ENCODE measurements around the gene PTPDC1. TPM values are rescaled to one million over a fixed set of nuclear protein-coding genes. Genes with fewer than 3 reads are reported as not detected.

The PTPDC1 gene
- total and polyA plus RNA-seq, 8 donors, result 2.4 to 5.6 (median 4.2) TPM

- TF ChIP-seq CTCF (IDR thresholded peaks at IDR 0.05), result no peak
- Histone ChIP-seq H3K9me3 (no peaks in the 10 kb centered on the region), H3K4me3 (no peak overlapping the region), H3K27me3 (no peaks in the 10 kb centered on the region), H3K27ac (no peak overlapping the region), H3K36me3 (no peaks in the 10 kb centered on the region), H3K4me1 (peaks cover 11 to 27% (median 19%) of the 10 kb centered on the region in 3 donors)
- no peak for ATAC-seq
- WGBS, 2 donors, result 92 to 99% methylated on average over 2 of the region's 2 CpGs
- no peak for DNase-seq
- intact Hi-C loops (cut with DNase I), result no loop called here
- no peak for FAIRE-seq
Measured at GRCh38 chr9:94054716-94055115, 29.5 kb upstream of the PTPDC1 start.

- intact Hi-C loops (cut with DNase I), result no loop called here
- ATAC-seq (peak; percentile 86 to 92 (median 88)), FAIRE-seq (peak; percentile 29), DNase-seq (peak in 2 of 6 donors; percentile 25 to 52)
- H3K27ac ChIP-seq, result peak overlapping the region; percentile 11 to 62 (median 48)
- no peaks in the 10 kb centered on the region for H3K27me3 ChIP-seq
- H3K36me3 ChIP-seq, result no peaks in the 10 kb centered on the region
- H3K4me3 ChIP-seq, result no peak overlapping the region
- H3K4me1 ChIP-seq, result peaks cover 11 to 27% (median 19%) of the 10 kb centered on the region in 3 donors
- 6 to 17% methylated on average over 3 of the region's 3 CpGs for WGBS, 2 donors
- no peak for TF ChIP-seq CTCF (IDR thresholded peaks at IDR 0.05)
- H3K9me3 ChIP-seq, result no peaks in the 10 kb centered on the region
Measured at GRCh38 chr9:94056442-94056974, 27.8 kb upstream of the PTPDC1 start.

- peak in 3 of 6 donors; percentile 34 to 36 (median 35) for DNase-seq
Measured at GRCh38 chr9:94057918-94058317, 26.3 kb upstream of the PTPDC1 start.

GRCh38 chr9:94061864-94062263 lies 22.4 kb upstream of the PTPDC1 start:
- Histone ChIP-seq H3K27me3 (no peaks in the 10 kb centered on the region), H3K36me3 (no peaks in the 10 kb centered on the region), H3K9me3 (no peaks in the 10 kb centered on the region), H3K4me1 (peaks cover 11 to 16% (median 13%) of the 10 kb centered on the region in 3 donors), H3K27ac (no peak overlapping the region), H3K4me3 (no peak overlapping the region)
- no peak for TF ChIP-seq CTCF (IDR thresholded peaks at IDR 0.05)
- DNase-seq, result no peak
- ATAC-seq, result no peak
- 99 to 100% methylated on average over 3 of the region's 3 CpGs for WGBS, 2 donors
- intact Hi-C loops (cut with DNase I), result no loop called here
- no peak for FAIRE-seq

More at GRCh38 chr9:94057918-94058317, 26.3 kb upstream of the PTPDC1 start:
- peak overlapping the region in 1 of 4 donors; percentile 10 for H3K27ac ChIP-seq
- H3K4me1 ChIP-seq, result peaks cover 11 to 27% (median 19%) of the 10 kb centered on the region in 3 donors
- 38 to 50% methylated on average over 1 of the region's 1 CpG for WGBS, 2 donors
- no peaks in the 10 kb centered on the region for H3K9me3 ChIP-seq
- intact Hi-C loops (cut with DNase I), result no loop called here
- TF ChIP-seq CTCF (IDR thresholded peaks at IDR 0.05), result no peak
- peak; percentile 32 to 83 (median 73) for ATAC-seq
- H3K36me3 ChIP-seq, result no peaks in the 10 kb centered on the region
- no peaks in the 10 kb centered on the region for H3K27me3 ChIP-seq
- no peak overlapping the region for H3K4me3 ChIP-seq
- no peak for FAIRE-seq

GRCh38 chr9:94065535-94065961 lies 18.7 kb upstream of the PTPDC1 start:
- TF ChIP-seq CTCF (IDR thresholded peaks at IDR 0.05), result peak; percentile 46 to 82 (median 76)
- no peak overlapping the region for H3K27ac ChIP-seq
- no peaks in the 10 kb centered on the region for H3K9me3 ChIP-seq
- FAIRE-seq (peak; percentile 56), DNase-seq (peak; percentile 41 to 79 (median 65)), ATAC-seq (peak; percentile 74 to 94 (median 90))
- H3K4me1 ChIP-seq, result peaks cover 0 to 7% (median 0%) of the 10 kb centered on the region in 3 donors
- no peaks in the 10 kb centered on the region for H3K36me3 ChIP-seq
- intact Hi-C loops (cut with DNase I), result loop anchor here in 1 of 3 donors (5.0 kb wide), 1 partner anchor 147 kb away; no protein-coding TSS in a partner anchor
- 0% methylated on average over 2 of the region's 2 CpGs for WGBS, 2 donors
- H3K27me3 ChIP-seq, result no peaks in the 10 kb centered on the region
- H3K4me3 ChIP-seq, result no peak overlapping the region

All from pancreas (tissue), 10 donors.